HG03066 (cell line): ENCODE measurements around the gene NFAT5.
"Not testable (repeated sequence)": the region's sequence is repeated elsewhere in the genome, so short reads cannot be mapped to it uniquely, and the experiment has no call there.

ENCODE experiments used
- ATAC-seq: cut with Tn5 transposase; IDR thresholded peaks from one replicate; pipeline ENCODE4 v1.9.1; 2021; ENCODE audit warnings: low read depth; ENCODE audit not compliant: unreplicated experiment

NFAT5 gene

DNA sequence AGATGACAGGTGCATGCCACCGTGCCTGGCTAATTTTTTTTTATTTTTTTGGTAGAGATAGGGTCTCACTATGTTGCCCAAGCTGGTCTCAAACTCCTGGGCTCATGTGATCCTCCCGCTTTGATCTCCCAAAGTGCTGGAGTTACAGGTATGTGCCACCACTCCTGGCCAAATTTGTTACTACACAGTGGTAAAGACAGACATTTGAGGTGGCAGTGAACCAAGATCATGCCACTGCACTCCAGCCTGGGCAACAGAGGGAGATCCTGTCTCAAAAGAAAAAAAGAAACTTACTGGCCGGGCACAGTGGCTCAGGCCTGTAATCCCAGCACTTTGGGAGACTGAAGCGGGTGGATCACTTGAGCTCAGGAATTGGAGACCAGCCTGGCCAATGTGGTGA lies 163.3 kb downstream of the NFAT5 start:
- ATAC-seq: not testable (repeated sequence)

DNA sequence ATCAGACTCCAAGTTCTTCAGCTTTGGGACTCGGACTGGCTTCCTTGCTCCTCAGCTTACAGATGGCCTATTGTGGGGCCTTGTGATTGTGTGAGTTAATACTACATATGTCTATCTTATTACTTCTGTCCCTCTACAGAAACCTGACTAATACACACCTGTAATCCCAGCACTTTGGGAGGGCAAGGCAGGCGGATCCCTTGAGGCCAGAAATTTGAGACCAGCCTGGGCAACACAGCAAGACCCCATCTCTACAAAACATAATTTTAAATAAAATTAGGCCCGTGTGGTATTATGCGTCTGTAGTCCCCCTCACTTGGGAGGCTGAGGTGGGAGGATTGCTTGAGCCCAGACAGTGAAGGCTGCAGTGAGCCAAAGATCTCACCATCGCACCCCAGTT lies 165.5 kb downstream of the NFAT5 start:
- ATAC-seq: not testable (repeated sequence)

DNA sequence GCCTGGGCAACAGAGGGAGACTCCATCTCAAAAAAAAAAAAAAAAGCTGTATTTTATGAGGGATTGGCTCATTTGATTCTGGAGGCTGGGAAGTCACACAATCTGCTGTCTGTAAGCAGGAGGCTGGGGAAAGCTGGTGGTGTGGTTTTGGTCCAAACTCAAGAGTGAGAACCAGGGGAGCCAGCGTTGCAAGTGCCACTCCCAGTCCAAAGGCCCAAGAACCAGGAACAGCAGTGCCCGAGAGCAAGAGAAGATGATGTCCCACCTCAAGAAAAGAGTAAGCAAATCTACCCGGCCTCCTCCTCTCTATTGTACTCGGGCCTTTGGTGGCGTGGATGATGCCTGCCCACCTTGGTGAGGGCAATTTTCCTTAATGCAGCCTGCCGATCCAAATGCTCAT lies 166.3 kb downstream of the NFAT5 start:
- no peak for ATAC-seq

DNA sequence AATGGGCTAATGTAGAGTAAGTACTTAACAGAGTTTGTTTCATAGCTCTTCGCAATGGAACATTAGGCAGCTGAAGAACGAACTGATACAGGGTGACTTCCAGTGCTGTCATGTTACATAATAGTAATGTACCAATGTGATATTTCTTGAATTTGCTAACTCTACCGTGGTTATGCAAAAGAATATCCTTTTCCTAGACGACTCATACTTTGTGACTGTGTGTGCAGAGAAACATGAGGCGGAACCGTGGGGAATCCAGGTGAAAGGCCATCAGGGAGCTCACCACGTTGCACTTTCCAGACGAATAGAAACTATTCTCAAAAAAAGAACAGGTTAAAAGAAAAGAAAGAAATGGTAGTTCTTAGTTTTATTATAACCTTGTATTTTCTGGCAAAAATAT lies 175.8 kb downstream of the NFAT5 start:
- ATAC-seq: no peak

DNA sequence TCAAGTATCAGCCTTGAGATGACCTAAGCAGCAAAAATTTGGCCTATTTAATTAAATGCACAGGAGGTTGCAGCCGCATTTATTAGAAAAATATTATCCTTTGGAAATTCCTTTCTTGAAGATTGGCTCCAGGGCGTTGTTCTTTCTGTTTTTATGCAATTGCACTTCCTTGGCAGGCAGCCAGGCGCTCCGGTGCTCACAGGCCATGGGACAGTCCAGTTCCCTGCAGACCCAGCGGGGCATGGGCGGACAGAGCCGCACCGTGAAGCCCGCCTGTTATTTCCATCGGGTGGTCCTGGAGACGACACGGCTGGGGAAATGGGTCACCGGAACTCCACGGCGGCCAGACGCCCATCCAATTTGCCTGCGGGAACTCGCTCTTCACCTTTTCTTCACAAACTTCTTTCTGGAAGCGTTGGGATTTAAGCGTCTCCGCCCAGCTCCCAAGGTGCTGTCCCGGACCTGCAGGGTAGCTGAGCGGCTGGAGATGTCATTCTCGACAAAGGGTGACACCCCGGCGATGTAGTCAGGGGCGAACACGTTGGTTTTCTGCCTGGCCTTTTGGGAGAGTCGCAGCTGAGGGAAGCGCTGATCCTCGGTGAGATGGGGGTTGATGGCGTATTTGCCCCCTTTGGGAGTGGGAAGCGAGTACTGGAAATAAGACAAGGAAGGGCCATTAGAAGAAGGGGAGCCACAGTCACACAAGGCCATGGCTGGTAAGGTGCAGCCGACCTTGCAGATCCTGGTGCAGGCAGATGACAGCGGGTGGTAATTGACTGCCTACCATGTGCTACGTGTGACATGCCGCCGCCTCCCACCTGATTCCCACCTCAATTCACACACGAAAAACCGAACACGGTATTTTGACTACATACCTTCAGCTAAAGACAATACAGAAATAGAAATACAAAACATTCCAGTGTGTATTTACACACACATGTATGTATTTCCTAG lies 176.5 kb downstream of the NFAT5 start:
- ATAC-seq: no peak

DNA sequence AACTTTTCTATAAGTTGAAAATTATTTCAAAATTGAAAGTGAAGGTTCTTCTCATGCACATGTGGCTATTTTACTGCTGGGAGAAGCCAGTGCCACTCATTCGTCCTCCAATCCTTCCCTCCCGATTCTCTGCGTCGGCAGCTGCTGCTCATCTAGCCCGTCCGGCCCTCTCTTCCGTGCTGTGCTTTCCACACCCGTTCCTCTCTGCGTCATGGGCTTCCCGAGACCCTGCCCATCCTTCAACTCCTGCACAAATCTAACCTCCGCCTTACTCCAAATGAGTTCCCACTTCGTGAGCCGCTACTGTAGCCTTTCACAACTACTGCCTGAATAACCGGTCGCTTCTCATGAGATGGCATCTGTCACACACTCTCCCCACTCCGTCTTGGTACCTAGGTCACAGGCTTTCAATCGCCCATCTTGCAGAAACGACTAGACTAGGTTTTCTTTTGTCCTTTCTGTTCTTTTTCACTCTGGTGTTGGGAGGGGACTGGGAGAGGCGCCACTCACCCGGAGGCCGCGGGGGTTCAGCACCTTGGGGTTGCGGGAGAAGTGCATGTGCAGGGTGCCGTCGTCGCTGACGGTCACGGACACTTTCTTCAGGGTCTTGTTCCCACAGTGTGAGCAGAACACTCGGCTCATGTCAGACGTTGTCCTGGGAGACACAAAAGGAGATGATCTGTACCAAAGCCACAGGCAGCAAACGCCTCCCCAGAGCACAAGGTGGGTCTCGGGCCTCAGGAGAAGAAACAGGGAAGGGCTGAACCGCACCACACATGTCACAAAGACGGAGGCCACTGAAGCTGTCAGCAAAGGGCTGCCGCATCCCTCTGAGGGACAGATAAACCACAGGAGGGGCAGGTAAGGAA lies 178.8 kb downstream of the NFAT5 start:
- ATAC-seq: no peak

DNA sequence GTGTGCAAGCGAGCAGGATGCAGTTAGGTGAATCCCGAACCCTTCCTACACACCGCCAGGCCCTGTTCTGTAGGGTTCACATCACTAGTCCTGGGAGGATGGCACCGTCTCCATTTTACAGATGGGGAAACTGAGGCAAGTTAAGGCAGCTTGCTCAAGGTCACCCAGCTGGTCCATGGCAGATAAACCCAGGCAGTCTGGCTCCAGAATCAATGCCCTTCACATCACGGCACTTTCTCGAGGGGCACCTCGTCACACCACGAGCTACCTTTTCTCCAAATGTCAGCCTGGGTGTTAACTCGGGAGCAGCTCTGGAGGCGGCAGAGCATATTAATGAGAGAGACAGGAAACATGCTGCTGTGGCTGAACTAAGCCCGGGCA lies 179.5 kb downstream of the NFAT5 start:
- no peak for ATAC-seq

DNA sequence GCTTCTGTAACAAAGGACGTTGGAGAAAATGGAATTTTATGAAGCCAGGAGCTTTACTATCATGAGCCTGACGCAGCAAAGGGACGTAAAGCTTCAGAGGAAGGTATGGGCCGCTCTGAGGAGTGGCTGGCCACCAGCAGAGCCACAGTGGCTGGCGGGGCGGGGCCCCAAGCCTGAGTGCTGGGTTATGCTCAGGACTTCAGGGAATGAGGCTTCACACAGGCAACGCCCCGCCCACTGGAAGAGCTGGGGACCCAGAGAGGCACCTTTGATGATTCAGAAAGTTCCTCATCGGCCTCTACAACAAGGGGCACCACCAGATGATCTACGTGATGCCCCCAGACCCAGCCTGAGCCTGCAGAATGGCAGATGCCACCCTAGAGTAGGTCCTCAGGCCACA lies 180.2 kb downstream of the NFAT5 start:
- ATAC-seq: no peak

DNA sequence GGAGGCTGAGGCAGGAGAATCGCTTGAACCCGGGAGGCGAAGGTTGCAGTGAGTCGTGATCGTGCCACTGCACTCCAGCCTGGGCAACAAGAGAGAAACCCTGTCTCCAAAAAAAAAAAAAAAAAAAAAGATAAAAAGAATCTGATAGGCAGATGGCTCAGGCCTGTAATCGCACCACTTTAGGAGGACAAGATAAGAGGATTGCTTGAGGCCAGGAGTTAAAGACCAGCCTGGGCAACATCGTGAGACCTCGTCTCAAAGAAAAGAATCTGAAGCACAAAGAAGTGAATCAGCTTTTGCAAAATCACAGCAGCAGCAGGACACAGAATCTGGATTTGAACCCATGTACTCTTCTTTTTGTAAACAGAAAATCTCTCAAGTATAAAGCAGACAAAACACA lies 181.3 kb downstream of the NFAT5 start:
- ATAC-seq: no peak

DNA sequence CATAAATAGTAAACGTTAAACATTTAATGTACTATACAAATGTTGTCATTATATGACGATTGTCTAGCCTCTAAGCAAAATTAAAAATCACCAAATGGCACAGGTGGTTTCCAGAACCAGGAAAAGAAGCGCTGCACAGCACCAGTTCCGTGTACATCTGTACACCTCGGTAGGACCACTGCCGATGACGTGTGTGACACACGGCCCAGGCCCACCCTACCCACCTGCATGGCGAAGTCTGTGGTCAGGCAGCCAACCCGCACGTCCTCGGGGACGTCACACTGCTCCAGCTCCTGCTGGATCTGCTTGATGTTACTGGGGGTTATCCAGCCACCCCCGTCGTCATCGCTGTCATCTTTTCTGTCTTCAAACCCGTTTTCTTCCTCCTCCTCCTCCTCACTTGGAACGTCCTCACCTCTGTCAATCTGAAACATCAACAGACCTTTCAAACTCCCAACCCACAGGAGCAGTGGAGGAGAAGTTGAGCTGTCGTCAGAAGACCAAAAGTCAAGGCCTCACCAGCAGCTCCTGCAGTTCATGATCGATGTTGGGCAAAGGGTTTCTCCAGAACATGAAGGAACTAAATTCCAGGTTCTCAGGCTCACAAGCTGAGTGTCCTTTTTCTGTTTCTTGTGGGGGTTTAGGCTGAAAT lies 183.1 kb downstream of the NFAT5 start:
- ATAC-seq: no peak

DNA sequence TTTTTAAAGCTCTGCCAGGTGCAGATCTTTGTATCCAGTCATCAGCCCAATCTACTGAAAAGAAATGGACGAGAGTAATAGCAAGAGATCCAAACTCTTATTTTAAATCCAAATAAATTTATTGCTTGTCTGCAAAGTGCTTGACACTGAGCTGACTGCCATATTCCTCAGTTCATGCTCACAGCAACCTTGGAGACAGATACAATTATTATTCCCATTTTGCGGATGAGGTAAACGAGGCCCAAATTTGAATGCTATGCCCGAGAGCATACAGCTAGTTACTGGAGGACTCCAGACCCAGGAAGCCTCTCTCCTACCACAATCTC lies 188.3 kb downstream of the NFAT5 start:
- ATAC-seq: no peak
